Endothelial cell of umbilical vein (primary cell): ENCODE results near the gene NKAIN4. TPM values are rescaled to one million over a fixed set of nuclear protein-coding genes. Genes with fewer than 3 reads are reported as not detected.

Experiments used
- BruUV-seq: library from RNA; stranded (reverse); fragments of 400-500 nt; replicated peaks from 2 replicates; lab custom pipeline; 2021; lab: Mats Ljungman, UMichigan
- CTCF ChIA-PET: fragments of 300-600, 350-600 bp; sonication (Branson Sonifier 250); formaldehyde crosslinking; loops from one replicate; lab custom pipeline; 2021; ENCODE audit warnings: antibody characterized with exemption, inconsistent platforms; lab: Charles Lee
- POLR2A ChIA-PET: fragments of 300-600, 350-600 bp; sonication (Branson Sonifier 250); formaldehyde crosslinking; loops from one replicate; lab custom pipeline; 2021; ENCODE audit warnings: antibody characterized with exemption, inconsistent platforms; lab: Charles Lee
- DNase-seq: peaks from one replicate; pipeline ENCODE4 v3.0.0-alpha.2; 2011; ENCODE audit warnings: low read depth, low spot score
- FAIRE-seq: peaks from 2 replicates; lab custom pipeline; 2011; peaks lifted over from hg19 to GRCh38; lab: Jason Lieb, UNC
- H2AFZ ChIP-seq: 2 replicates; pipeline ENCODE4 v1.6.0; 2012; ENCODE audit warnings: low read depth, low read length, control low read depth, inconsistent platforms
- H3K27ac ChIP-seq: 2 replicates; pipeline ENCODE4 v1.5.1; 2011; ENCODE audit warnings: low read depth, mild to moderate bottlenecking, control low read depth, low read length, moderate library complexity; ENCODE audit not compliant: insufficient read depth
- H3K27me3 ChIP-seq, 2 experiments: 2 replicates each; pipeline versions ENCODE4 v1.6.0 to v1.6.1; 2011; ENCODE audit warnings: low read length in 2 of 2, mixed read lengths in 1 of 2; ENCODE audit not compliant: control insufficient read depth in 2 of 2, insufficient read depth in 2 of 2
- H3K36me3 ChIP-seq, 2 experiments: 2 replicates in 1 of 2; 3 replicates in 1 of 2; pipeline ENCODE4 v1.5.1; 2011; ENCODE audit warnings: low read length in 2 of 2, mild to moderate bottlenecking in 1 of 2, moderate library complexity in 1 of 2; ENCODE audit not compliant: control insufficient read depth in 2 of 2, insufficient read depth in 2 of 2; ENCODE audit errors: extremely low read depth in 1 of 2
- H3K4me1 ChIP-seq: 3 replicates; pipeline ENCODE4 v1.5.1; 2011; ENCODE audit warnings: mild to moderate bottlenecking, low read length; ENCODE audit not compliant: control insufficient read depth, insufficient read depth; ENCODE audit errors: extremely low read depth
- H3K4me2 ChIP-seq: 2 replicates; pipeline ENCODE4 v1.6.1; 2011; ENCODE audit warnings: low read length, control low read depth, mixed read lengths; ENCODE audit not compliant: insufficient read depth
- H3K4me3 ChIP-seq, 3 experiments: fragments of 200-600 bp in 1 of 3; sonication (generic), shearing (Covaris generic) in 1 of 3; replicated peaks in 1 of 3; 2 replicates each; pipeline ENCODE4 v1.5.1; 2011 to 2016; ENCODE audit warnings: control low read depth in 3 of 3, low read length in 3 of 3, mild to moderate bottlenecking in 2 of 3, inconsistent platforms in 1 of 3, low read depth in 1 of 3, moderate library complexity in 1 of 3; ENCODE audit not compliant: insufficient read depth in 1 of 3
- H3K79me2 ChIP-seq: 2 replicates; pipeline ENCODE4 v1.6.0; 2012; ENCODE audit warnings: low read length, inconsistent platforms; ENCODE audit not compliant: control insufficient read depth, insufficient read depth
- H3K9ac ChIP-seq: replicated peaks from 2 replicates; pipeline ENCODE3; 2011; ENCODE audit warnings: low read length, control low read depth; ENCODE audit not compliant: insufficient read depth; ENCODE audit errors: extremely low read depth
- H3K9me1 ChIP-seq: replicated peaks from 3 replicates; pipeline ENCODE4 v1.6.0; 2011; ENCODE audit warnings: mild to moderate bottlenecking, low read length; ENCODE audit not compliant: control insufficient read depth, insufficient read depth; ENCODE audit errors: extremely low read depth
- H3K9me3 ChIP-seq: replicated peaks from 2 replicates; pipeline ENCODE4 v1.5.1; 2012; ENCODE audit warnings: low read length, inconsistent platforms; ENCODE audit not compliant: control insufficient read depth, insufficient read depth
- H4K20me1 ChIP-seq: replicated peaks from 2 replicates; pipeline ENCODE3; 2011; ENCODE audit warnings: mild to moderate bottlenecking, low read length; ENCODE audit not compliant: control insufficient read depth, insufficient read depth; ENCODE audit errors: extremely low read depth
- CTCF ChIP-seq, 2 donors: IDR thresholded peaks; 1 replicate in 1 of 2; 2 replicates in 1 of 2; pipeline ENCODE4 v1.5.1; 2011; ENCODE audit warnings: low read length in 2 of 2, mild to moderate bottlenecking in 2 of 2, moderate library complexity in 2 of 2, control low read depth in 1 of 2, inconsistent platforms in 1 of 2, low read depth in 1 of 2; ENCODE audit not compliant: insufficient read depth in 1 of 2; ENCODE audit errors: extremely low read depth in 1 of 2
- EZH2 ChIP-seq: IDR thresholded peaks from 2 replicates; pipeline ENCODE4 v1.6.1; 2012; ENCODE audit warnings: borderline replicate concordance, low read depth, mild to moderate bottlenecking, moderate library complexity, low read length, inconsistent platforms; ENCODE audit not compliant: severe bottlenecking
- FOS ChIP-seq: IDR thresholded peaks from 2 replicates; pipeline ENCODE4 v1.6.1; 2011; ENCODE audit warnings: mild to moderate bottlenecking, low read length, moderate library complexity, borderline replicate concordance; ENCODE audit not compliant: insufficient read depth
- POLR2A ChIP-seq: IDR thresholded peaks from 2 replicates; pipeline ENCODE4 v1.6.1; 2012; ENCODE audit warnings: low read depth, mild to moderate bottlenecking, control low read depth, low read length
- dilution Hi-C: fragments of 300-500 bp; cut with MboI; formaldehyde crosslinking; loops from one replicate; pipeline ENCODE4 v1.15.0; 2019; ENCODE audit warnings: low sequenced_read_pairs; ENCODE audit not compliant: extremely low pct_ligation_motif_present
- intact Hi-C: fragments of 100-400 bp; cut with micrococcal nuclease; formaldehyde crosslinking; loops from one replicate; pipeline ENCODE4 v1.10.0; 2022
- polyA plus RNA-seq, 4 experiments: library from polyadenylated mRNA; depleted of rRNA in 3 of 4; stranded (reverse) in 3 of 4; unstranded in 1 of 4; fragments of >200 nt; gene quantifications; 2 replicates each; pipeline versions ENCODE4 v1.2.1 to v1.2.3, GENCODE V29; 2011 to 2012; ENCODE audit warnings: missing spikeins in 1 of 4
- total RNA-seq: library from RNA; stranded (reverse); gene quantifications from 2 replicates; pipeline ENCODE4 v1.2.3, GENCODE V29; 2021
- TF ChIP-seq, protein P1 (sequence below): IDR thresholded peaks from 2 replicates; pipeline ENCODE4 v1.6.1; 2011; ENCODE audit not compliant: insufficient read depth, insufficient read length

The NKAIN4 gene
- total and polyA plus RNA-seq, 2 donors (not counting 3 experiments of a cell fraction or from before 2014, with no cell fraction given): 0.04 TPM; not detected in 1

GRCh38 chr20:63204362-63204761 is 49.9 kb downstream of the NKAIN4 start:
- ChIA-PET POLR2A (no interaction called here), CTCF (interaction anchor here (1.6 to 3.0 kb wide), 2 partner anchors 19 kb away, joined by 10 to 19 read pairs; no protein-coding TSS in a partner anchor)
- DNase-seq: no peak
- H3K4me2 ChIP-seq: no peak overlapping the region
- no peaks in the 10 kb centered on the region for H3K9me1 ChIP-seq
- no peaks in the 10 kb centered on the region for H3K27me3 ChIP-seq
- intact Hi-C loops (no loop called here), dilution Hi-C loops (no loop called here)
- no peak overlapping the region for H3K9ac ChIP-seq
- H3K9me3 ChIP-seq: no peaks in the 10 kb centered on the region
- BruUV-seq: no TSS peak
- no peak overlapping the region for H3K4me3 ChIP-seq
- TF ChIP-seq, protein P1, sequence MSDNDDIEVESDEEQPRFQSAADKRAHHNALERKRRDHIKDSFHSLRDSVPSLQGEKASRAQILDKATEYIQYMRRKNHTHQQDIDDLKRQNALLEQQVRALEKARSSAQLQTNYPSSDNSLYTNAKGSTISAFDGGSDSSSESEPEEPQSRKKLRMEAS: no peak
- no peak for TF ChIP-seq FOS
- no peak for TF ChIP-seq EZH2
- no peak for TF ChIP-seq CTCF (IDR thresholded peaks at IDR 0.05; ENCODE audit: extremely low read depth in 1 of 2, insufficient read depth in 1 of 2, low read depth in 1 of 2, low read length in 2 of 2)
- TF ChIP-seq POLR2A: no peak
- H3K79me2 ChIP-seq: peaks cover 86% of the 10 kb centered on the region
- FAIRE-seq: no peak
- no peak overlapping the region for H2AFZ ChIP-seq
- no peak overlapping the region for H3K27ac ChIP-seq
- no peaks in the 10 kb centered on the region for H3K4me1 ChIP-seq
- H3K36me3 ChIP-seq: peaks cover 12 to 56% of the 10 kb centered on the region in 2 experiments
- no peaks in the 10 kb centered on the region for H4K20me1 ChIP-seq
